Stimulated activated memory B cell treated with anti-CD40 and anti-IgM and Interleukin-4, amounts not matched to agents 10 μg/mL and 1 μg/mL and 100 μg/mL, for 72 hours (primary cell): ENCODE data around the gene SNX18.
"Not testable (repeated sequence)": the region's sequence is repeated elsewhere in the genome, so short reads cannot be mapped to it uniquely, and the experiment has no call there.

ENCODE experiments used
- ATAC-seq: fragments of 150-1000 bp; cut with Tn5 transposase; 2 replicates; pipeline ENCODE4 v1.10.0; 2021
- H3K27ac Mint-ChIP-seq: one replicate; pipeline ENCODE4 v1.8.0; 2022; ENCODE audit warnings: mild to moderate bottlenecking, mixed read lengths
- H3K27me3 Mint-ChIP-seq: one replicate; pipeline ENCODE4 v1.8.0; 2022; ENCODE audit warnings: mixed read lengths
- H3K36me3 Mint-ChIP-seq: one replicate; pipeline ENCODE4 v1.8.0; 2022; ENCODE audit warnings: mixed read lengths
- H3K4me1 Mint-ChIP-seq: one replicate; pipeline ENCODE4 v1.8.0; 2022; ENCODE audit warnings: mixed read lengths
- H3K4me3 Mint-ChIP-seq: one replicate; pipeline ENCODE4 v1.8.0; 2022; ENCODE audit warnings: mild to moderate bottlenecking, moderate library complexity, mixed read lengths
- H3K9me3 Mint-ChIP-seq: one replicate; pipeline ENCODE4 v1.8.0; 2022; ENCODE audit warnings: mixed read lengths

SNX18 gene, protein sequence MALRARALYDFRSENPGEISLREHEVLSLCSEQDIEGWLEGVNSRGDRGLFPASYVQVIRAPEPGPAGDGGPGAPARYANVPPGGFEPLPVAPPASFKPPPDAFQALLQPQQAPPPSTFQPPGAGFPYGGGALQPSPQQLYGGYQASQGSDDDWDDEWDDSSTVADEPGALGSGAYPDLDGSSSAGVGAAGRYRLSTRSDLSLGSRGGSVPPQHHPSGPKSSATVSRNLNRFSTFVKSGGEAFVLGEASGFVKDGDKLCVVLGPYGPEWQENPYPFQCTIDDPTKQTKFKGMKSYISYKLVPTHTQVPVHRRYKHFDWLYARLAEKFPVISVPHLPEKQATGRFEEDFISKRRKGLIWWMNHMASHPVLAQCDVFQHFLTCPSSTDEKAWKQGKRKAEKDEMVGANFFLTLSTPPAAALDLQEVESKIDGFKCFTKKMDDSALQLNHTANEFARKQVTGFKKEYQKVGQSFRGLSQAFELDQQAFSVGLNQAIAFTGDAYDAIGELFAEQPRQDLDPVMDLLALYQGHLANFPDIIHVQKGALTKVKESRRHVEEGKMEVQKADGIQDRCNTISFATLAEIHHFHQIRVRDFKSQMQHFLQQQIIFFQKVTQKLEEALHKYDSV

DNA sequence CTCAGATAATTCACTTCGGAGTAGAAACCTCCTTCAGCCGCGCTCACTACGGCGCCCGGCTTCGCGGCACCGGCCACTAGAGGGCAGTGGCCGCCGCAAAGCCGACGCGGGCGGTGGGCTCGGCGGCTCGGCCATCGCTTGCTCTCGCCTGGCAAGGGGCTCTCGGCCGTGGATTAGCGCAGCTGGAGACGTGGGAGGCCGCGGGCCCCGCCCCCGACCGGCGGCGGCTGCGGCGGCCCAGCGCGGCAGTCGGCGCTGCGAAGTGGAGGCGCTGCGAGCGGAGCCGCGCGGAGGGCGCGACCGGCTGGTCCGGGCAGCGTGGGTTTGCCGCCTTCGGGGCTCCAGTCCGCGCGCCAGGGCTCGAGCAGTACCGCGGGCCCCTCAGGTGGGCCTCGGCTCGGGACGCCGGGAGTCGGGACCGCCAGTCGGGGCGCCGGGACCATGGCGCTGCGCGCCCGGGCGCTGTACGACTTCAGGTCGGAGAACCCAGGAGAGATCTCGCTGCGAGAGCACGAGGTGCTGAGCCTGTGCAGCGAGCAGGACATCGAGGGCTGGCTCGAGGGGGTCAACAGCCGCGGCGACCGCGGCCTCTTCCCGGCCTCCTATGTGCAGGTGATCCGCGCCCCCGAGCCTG lies at the start of gene SNX18:
Gene SNX18, plus strand, starts transcription at position 248 of the 634 bp plus-strand sequence. Its CDS starts 194 bp downstream, at position 442.
- Mint-ChIP-seq H3K4me3 (peak within 1 kb of the TSS; percentile 86), H3K4me1 (peaks cover 43% of the 10 kb centered on the region), H3K27ac (peak within 1 kb of the TSS; percentile 35), H3K27me3 (no peaks in the 10 kb centered on the region), H3K9me3 (peaks cover 3% of the 10 kb centered on the region), H3K36me3 (no peaks in the 10 kb centered on the region)
- peak; percentile 96 for ATAC-seq

DNA sequence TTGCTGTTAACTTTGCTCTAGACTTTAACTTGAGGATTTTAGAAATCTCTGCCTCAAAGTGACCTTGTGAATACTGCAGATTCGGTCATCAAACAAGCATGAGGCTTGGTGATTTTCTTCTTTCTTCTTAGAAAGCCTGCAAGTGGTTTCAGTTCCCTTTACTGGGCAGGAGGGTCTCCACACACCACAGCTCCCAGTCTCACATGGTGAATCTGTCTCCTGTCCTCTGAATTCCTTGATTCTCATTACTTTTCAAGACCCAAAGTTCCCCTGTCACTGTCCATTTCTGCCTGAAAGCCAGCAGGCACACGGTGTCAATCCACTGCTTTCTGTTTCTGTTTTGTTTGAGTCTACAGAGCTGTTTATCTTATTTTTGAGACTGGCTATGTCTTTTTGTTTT lies 47.9 kb upstream of the SNX18 start:
- Mint-ChIP-seq H3K27ac (peak overlapping the region; percentile 30), H3K4me1 (peaks cover 18% of the 10 kb centered on the region), H3K36me3 (no peaks in the 10 kb centered on the region), H3K27me3 (no peaks in the 10 kb centered on the region), H3K4me3 (peak overlapping the region; percentile 40), H3K9me3 (peaks cover 3% of the 10 kb centered on the region)
- peak; percentile 78 for ATAC-seq

DNA sequence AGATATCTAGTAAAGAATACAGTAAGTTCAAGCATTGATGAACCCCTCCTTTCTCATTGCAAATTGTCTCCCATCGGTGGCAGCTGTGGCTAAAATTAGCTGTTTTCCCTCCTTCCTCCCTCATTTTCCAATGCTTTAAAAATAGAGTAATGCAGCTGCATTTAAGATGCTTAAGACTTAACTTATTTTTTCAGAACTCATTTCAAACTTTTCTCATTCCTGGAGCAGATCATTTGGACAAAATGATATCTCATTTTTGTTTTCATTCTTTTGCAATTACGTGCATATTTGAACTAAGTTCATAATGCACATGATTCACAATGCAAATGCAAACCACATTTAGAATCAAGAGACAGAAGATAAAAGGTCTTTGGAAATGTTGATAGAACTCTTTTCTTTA lies 47.4 kb upstream of the SNX18 start:
- peaks cover 18% of the 10 kb centered on the region for H3K4me1 Mint-ChIP-seq
- peaks cover 3% of the 10 kb centered on the region for H3K9me3 Mint-ChIP-seq
- peak overlapping the region; percentile 30 for H3K27ac Mint-ChIP-seq
- H3K27me3 Mint-ChIP-seq, result no peaks in the 10 kb centered on the region
- H3K36me3 Mint-ChIP-seq, result no peaks in the 10 kb centered on the region
- no peak for ATAC-seq
- peak overlapping the region; percentile 18 for H3K4me3 Mint-ChIP-seq

DNA sequence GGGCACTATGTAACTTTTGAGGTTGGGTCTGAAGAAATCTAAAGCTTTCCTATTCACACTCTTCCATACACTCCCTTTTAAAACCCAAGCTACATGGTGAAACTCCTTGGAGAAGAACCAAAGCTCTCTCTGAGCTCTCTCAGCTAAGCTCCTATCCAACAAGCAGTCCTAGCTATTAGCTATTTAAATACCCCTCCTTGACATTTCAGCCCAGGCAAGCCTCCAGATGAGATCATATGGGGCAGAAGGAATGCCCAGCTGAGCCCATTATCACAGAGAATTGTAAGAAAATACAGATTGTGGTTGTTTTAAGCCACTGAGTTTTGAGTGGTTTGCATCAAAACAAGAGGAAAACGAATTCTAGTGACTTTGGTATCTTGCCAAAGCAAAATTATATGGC lies 46.9 kb upstream of the SNX18 start:
- H3K27me3 Mint-ChIP-seq, result no peaks in the 10 kb centered on the region
- H3K36me3 Mint-ChIP-seq, result no peaks in the 10 kb centered on the region
- H3K4me3 Mint-ChIP-seq, result no peak overlapping the region
- peaks cover 3% of the 10 kb centered on the region for H3K9me3 Mint-ChIP-seq
- peaks cover 18% of the 10 kb centered on the region for H3K4me1 Mint-ChIP-seq
- H3K27ac Mint-ChIP-seq, result no peak overlapping the region
- ATAC-seq, result no peak

DNA sequence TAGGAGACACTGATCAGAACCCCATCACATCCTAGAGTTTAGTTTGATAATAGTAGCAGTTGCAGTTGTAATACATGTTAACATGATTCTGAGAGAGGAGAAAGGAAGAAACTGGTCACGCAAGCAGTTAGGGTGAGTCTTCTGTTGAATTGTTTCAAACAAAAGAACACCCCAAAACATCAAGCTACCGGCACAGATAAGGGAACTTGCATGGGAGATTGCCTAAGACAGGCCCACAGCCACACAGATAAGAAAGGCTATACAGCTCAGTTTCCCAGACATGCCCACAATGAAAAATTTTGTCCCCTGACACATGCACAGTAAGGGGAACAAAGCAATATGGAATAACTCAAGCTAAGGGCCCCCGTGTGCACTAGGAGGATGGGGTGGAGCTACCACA lies 46.2 kb upstream of the SNX18 start:
- H3K9me3 Mint-ChIP-seq, result peaks cover under 1% of the 10 kb centered on the region
- no peak overlapping the region for H3K4me3 Mint-ChIP-seq
- no peak overlapping the region for H3K27ac Mint-ChIP-seq
- peaks cover 18% of the 10 kb centered on the region for H3K4me1 Mint-ChIP-seq
- H3K36me3 Mint-ChIP-seq, result no peaks in the 10 kb centered on the region
- ATAC-seq, result no peak
- H3K27me3 Mint-ChIP-seq, result no peaks in the 10 kb centered on the region

DNA sequence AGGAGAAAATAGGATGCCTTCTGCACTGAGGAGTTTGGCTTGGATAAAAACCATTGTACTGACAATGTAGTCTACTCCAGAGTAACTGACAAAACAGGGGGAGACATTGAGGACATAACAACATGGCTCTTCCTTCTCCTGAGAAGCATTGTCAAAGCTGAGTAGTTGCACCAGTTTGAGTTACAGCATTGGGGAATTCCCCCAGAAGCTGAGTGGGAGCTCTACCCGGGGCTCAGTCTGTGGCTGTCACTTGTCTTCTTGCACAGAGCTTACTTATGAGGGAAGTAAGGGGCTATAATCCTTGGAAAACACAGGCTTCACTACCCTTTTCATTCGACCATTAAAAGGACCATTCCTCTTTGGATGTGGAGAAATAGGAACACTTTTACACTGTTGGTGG lies 40.9 kb upstream of the SNX18 start:
- Mint-ChIP-seq H3K36me3 (no peaks in the 10 kb centered on the region), H3K27ac (no peak overlapping the region), H3K9me3 (no peaks in the 10 kb centered on the region), H3K27me3 (peaks cover 15% of the 10 kb centered on the region), H3K4me3 (no peak overlapping the region), H3K4me1 (peaks cover 17% of the 10 kb centered on the region)
- ATAC-seq, result no peak

DNA sequence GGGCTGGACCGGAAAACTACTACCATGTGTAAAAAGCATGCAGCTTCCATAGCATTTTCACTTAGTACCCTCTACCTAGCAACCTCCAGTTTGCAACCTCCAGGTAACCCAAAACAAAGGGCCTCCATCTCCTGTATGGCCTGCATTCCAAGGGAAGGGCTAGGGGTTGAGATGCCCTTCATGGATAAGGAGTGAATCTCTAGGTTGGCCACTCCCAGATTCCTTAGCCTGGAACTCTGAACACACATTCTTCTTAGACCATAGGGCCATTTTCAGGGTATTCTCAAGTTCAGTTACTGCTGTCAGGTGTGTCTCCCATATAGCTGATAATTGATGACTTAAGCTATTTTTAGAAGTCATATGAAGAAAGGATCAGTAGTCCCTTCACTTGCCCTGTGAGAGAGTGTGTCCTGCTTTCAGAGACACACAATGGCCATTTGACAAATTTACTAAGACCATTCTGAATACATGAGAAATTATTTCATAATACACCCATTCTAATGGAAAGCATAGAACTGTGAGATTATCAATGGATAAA lies 39.5 kb upstream of the SNX18 start:
- H3K4me3 Mint-ChIP-seq, result no peak overlapping the region
- H3K27ac Mint-ChIP-seq, result no peak overlapping the region
- ATAC-seq, result no peak
- no peaks in the 10 kb centered on the region for H3K9me3 Mint-ChIP-seq
- H3K36me3 Mint-ChIP-seq, result no peaks in the 10 kb centered on the region
- H3K27me3 Mint-ChIP-seq, result peaks cover 29% of the 10 kb centered on the region
- peaks cover 12% of the 10 kb centered on the region for H3K4me1 Mint-ChIP-seq

DNA sequence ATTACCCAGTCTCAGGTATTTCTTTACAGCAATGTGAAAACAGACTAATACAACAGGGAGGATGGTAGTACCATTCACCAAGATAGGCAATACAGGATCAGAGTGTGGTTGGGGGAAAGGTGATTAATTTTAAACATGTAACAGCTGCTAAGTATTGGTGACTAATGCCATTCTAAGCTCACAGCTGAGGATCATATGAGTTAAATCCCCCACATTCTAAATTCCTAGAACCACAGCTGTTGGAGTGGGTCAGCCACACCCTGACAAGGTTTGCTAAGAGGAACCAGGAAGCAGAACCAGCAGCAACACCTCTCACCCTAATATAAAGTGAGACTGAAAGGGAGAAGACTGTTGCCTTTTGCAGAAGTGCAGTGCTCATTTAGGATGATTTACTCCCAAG lies 37.3 kb upstream of the SNX18 start:
- no peak for ATAC-seq
- Mint-ChIP-seq H3K27me3 (peaks cover 30% of the 10 kb centered on the region), H3K4me3 (no peak overlapping the region), H3K4me1 (peaks cover 12% of the 10 kb centered on the region), H3K9me3 (peaks cover 2% of the 10 kb centered on the region), H3K36me3 (no peaks in the 10 kb centered on the region), H3K27ac (no peak overlapping the region)

DNA sequence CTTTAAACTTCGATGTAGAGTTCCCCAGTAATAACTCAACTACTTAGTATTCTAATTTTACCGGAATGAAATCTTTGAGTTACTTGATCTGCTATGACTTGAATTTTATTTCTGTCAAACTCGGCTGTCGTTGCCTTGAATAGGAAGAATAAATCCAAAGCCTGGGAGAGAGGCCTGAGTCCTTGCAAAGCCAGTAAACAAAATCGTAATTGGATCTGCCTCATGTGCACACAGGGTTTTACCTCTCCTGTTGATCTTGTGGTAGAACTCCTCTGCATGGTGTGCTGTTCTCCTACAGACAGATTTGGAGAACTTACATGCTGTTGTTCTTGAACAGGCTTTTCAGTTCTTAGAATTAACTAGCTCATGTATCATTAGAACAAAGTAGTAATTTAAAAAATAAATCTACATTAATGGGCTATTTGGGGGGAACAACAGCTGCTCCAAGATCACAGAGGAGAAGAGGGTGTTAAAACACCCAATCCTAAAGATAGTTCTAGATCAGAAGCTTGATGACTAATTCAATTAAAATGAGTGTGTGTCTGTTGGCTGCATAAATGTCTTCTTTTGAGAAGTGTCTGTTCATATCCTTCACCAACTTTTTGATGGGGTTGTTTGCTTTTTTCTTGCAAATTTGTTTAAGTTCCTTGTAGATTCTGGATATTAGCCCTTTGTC lies 33.2 kb upstream of the SNX18 start:
- Mint-ChIP-seq H3K36me3 (no peaks in the 10 kb centered on the region), H3K27me3 (peaks cover 30% of the 10 kb centered on the region), H3K4me1 (peaks cover 12% of the 10 kb centered on the region), H3K4me3 (no peak overlapping the region), H3K9me3 (peaks cover 2% of the 10 kb centered on the region), H3K27ac (no peak overlapping the region)
- no peak for ATAC-seq

DNA sequence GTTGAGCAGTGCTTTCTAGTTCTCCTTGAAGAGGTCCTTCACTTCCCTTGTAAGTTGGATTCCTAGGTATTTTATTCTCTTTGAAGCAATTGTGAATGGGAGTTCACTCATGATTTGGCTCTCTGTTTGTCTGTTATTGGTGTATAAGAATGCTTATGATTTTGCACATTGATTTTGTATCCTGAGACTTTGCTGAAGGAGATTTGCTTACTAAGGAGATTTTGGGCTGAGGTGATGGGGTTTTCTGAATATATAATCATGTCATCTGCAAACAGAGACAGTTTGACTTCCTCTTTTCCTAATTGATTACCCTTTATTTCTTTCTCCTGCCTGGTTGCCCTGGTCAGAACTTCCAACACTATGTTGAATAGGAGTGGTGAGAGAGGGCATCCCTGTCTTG lies 31.9 kb upstream of the SNX18 start:
- ATAC-seq, H3K4me1 Mint-ChIP-seq, H3K4me3 Mint-ChIP-seq, H3K36me3 Mint-ChIP-seq, H3K9me3 Mint-ChIP-seq, H3K27ac Mint-ChIP-seq: not testable (repeated sequence)
- peaks cover 25% of the 10 kb centered on the region for H3K27me3 Mint-ChIP-seq

DNA sequence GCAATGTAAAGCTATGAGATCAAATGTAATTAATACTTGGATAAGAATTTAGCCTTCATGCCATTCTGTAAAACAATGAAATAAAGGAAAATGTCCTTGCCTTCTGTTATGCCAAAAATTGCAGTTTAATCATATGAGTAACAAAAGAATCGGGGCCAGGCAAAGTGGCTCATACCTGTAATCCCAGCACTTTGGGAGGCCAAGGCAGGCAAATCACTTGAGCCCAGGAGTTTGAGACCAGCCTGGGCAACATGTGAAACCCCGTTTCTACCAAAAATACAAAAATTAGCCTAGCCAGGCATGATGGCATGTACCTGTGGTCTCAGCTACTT lies 27.9 kb upstream of the SNX18 start:
- H3K4me3 Mint-ChIP-seq, H3K36me3 Mint-ChIP-seq, H3K27ac Mint-ChIP-seq, H3K27me3 Mint-ChIP-seq, H3K4me1 Mint-ChIP-seq, ATAC-seq, H3K9me3 Mint-ChIP-seq: not testable (repeated sequence)

DNA sequence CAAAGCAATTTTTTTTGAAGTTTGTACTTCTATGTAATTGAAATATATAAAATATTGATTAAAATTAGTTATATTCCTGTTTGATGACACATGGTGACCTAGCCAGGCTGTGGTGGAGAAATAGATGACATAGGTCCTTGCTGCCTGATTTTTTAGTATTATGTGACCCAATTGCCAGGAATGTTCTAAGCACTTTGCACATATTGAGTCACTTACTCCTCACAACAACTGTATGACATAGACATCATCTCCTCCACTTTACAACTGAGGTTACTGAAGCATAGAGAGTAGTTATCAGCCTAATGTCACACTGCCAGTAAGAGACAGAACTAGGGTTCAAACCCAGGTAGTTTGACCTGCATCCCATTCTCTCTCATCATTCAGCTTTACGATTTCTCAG lies 26.2 kb upstream of the SNX18 start:
- H3K4me1 Mint-ChIP-seq, result no peaks in the 10 kb centered on the region
- no peaks in the 10 kb centered on the region for H3K36me3 Mint-ChIP-seq
- H3K27me3 Mint-ChIP-seq, result peaks cover 12% of the 10 kb centered on the region
- ATAC-seq, result no peak
- no peaks in the 10 kb centered on the region for H3K9me3 Mint-ChIP-seq
- H3K27ac Mint-ChIP-seq, result no peak overlapping the region
- H3K4me3 Mint-ChIP-seq, result no peak overlapping the region

DNA sequence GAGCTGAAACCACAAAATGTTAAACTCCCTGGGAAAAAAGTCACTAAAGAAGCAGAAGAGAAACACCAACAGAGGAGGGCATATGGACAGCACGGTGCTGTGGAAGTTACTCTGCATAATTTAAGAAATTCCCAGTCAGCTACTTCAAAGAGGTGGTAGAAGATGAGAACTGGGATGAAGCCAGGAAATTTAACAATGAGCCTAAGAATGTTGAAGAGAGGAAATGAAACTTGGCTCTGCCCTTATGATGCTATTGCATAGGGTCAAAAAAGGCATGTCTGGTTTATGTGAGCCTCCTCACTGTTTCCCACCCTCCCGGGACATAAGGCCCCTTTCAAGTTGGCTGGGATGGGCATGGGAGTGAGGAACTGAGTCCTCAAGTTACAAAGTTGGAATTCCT lies 25.4 kb upstream of the SNX18 start:
- H3K4me1 Mint-ChIP-seq, result no peaks in the 10 kb centered on the region
- peaks cover 15% of the 10 kb centered on the region for H3K27me3 Mint-ChIP-seq
- H3K4me3 Mint-ChIP-seq, result no peak overlapping the region
- no peaks in the 10 kb centered on the region for H3K36me3 Mint-ChIP-seq
- ATAC-seq, result no peak
- H3K27ac Mint-ChIP-seq, result no peak overlapping the region
- no peaks in the 10 kb centered on the region for H3K9me3 Mint-ChIP-seq

DNA sequence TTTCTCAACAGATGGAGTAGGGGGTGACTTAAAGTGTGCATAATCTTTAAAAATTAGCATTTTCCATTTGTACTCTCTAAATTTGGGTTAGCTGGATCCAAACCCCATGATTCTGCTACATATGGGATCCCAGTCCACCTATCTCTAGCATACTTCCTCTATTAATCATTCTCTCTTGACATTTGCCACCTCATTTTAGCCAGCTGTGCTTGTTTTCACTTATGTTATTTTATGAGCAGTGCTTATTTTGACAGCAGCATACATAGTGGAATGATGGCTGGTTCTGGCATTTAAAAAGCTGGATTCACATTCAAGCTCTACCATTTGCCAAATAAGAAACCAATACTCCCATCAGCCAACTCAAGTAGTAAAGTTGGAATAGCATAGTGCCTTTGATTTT lies 22.5 kb upstream of the SNX18 start:
- Mint-ChIP-seq H3K27ac (no peak overlapping the region), H3K4me3 (no peak overlapping the region), H3K4me1 (no peaks in the 10 kb centered on the region), H3K36me3 (no peaks in the 10 kb centered on the region), H3K9me3 (peaks cover 7% of the 10 kb centered on the region), H3K27me3 (peaks cover 27% of the 10 kb centered on the region)
- no peak for ATAC-seq

DNA sequence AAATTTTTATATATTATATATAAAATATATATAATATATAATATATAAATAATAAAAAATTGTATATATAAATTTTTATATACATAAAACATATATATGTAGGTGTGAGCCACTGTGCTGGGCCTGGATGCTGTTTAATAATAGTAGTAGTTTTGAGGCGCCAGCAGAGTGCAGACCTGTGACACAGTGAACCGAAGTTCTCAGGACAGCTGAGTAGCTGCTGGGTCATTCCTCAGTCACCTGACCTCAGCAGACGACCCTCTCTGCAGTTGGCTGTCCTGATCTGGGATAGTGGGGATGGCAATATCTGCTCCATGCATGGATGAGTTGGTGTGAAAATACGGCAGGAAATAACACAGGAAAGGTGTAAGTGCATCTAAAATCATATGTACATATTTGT lies 3.3 kb upstream of the SNX18 start:
- no peak for ATAC-seq
- peaks cover 3% of the 10 kb centered on the region for H3K9me3 Mint-ChIP-seq
- H3K36me3 Mint-ChIP-seq, result no peaks in the 10 kb centered on the region
- H3K27ac Mint-ChIP-seq, result no peak overlapping the region
- H3K27me3 Mint-ChIP-seq, result peaks cover 10% of the 10 kb centered on the region
- no peak overlapping the region for H3K4me3 Mint-ChIP-seq
- H3K4me1 Mint-ChIP-seq, result peaks cover 15% of the 10 kb centered on the region
